Measurements from ENCODE around the gene SENP2. TPM values are rescaled to one million over a fixed set of nuclear protein-coding genes. Genes with fewer than 3 reads are reported as not detected.

The SENP2 gene
- total RNA-seq, 2 experiments from 2014 or later = 61.1 to 61.2 TPM

GRCh38 chr3:185645596-185646381 is 59.7 kb downstream of the SENP2 start:
- no peaks in the 10 kb centered on the region for H3K27me3 ChIP-seq (ENCODE audit: control insufficient read depth in 1 of 2, insufficient read depth in 2 of 2, low read length in 2 of 2)
- H3K4me1 ChIP-seq (ENCODE audit: insufficient read depth, low read length) = no peaks in the 10 kb centered on the region
- H3K9me3 ChIP-seq (ENCODE audit: control insufficient read depth in 1 of 2, insufficient read depth in 1 of 2, low read length in 2 of 2) = no peaks in the 10 kb centered on the region
- no peaks in the 10 kb centered on the region for H3K36me3 Mint-ChIP-seq (ENCODE audit: low read depth)
- H3K9me3 Mint-ChIP-seq = no peaks in the 10 kb centered on the region
- TF ChIP-seq, protein P1, sequence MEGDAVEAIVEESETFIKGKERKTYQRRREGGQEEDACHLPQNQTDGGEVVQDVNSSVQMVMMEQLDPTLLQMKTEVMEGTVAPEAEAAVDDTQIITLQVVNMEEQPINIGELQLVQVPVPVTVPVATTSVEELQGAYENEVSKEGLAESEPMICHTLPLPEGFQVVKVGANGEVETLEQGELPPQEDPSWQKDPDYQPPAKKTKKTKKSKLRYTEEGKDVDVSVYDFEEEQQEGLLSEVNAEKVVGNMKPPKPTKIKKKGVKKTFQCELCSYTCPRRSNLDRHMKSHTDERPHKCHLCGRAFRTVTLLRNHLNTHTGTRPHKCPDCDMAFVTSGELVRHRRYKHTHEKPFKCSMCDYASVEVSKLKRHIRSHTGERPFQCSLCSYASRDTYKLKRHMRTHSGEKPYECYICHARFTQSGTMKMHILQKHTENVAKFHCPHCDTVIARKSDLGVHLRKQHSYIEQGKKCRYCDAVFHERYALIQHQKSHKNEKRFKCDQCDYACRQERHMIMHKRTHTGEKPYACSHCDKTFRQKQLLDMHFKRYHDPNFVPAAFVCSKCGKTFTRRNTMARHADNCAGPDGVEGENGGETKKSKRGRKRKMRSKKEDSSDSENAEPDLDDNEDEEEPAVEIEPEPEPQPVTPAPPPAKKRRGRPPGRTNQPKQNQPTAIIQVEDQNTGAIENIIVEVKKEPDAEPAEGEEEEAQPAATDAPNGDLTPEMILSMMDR (IDR thresholded peaks at IDR 0.05) = no peak
- ATAC-seq (ENCODE audit: poor library complexity) (no peak), DNase-seq (no peak)
- ChIA-PET CTCF (no interaction called here), POLR2A (no interaction called here)
- H3K27me3 Mint-ChIP-seq = peaks cover 20% of the 10 kb centered on the region
- no peak overlapping the region for H3K4me3 ChIP-seq (ENCODE audit: low read length)
- no peaks in the 10 kb centered on the region for H3K36me3 ChIP-seq (ENCODE audit: insufficient read depth, low read length)
- no peaks in the 10 kb centered on the region for H3K4me1 Mint-ChIP-seq (ENCODE audit: low read depth)
- H3K4me3 Mint-ChIP-seq = no peak overlapping the region
- intact Hi-C loops (cut with DNase I, micrococcal nuclease) = no loop called here
- no peak overlapping the region for H3K27ac Mint-ChIP-seq
- no peak overlapping the region for H3K27ac ChIP-seq (ENCODE audit: low read depth in 1 of 2, low read length in 2 of 2)

DNA sequence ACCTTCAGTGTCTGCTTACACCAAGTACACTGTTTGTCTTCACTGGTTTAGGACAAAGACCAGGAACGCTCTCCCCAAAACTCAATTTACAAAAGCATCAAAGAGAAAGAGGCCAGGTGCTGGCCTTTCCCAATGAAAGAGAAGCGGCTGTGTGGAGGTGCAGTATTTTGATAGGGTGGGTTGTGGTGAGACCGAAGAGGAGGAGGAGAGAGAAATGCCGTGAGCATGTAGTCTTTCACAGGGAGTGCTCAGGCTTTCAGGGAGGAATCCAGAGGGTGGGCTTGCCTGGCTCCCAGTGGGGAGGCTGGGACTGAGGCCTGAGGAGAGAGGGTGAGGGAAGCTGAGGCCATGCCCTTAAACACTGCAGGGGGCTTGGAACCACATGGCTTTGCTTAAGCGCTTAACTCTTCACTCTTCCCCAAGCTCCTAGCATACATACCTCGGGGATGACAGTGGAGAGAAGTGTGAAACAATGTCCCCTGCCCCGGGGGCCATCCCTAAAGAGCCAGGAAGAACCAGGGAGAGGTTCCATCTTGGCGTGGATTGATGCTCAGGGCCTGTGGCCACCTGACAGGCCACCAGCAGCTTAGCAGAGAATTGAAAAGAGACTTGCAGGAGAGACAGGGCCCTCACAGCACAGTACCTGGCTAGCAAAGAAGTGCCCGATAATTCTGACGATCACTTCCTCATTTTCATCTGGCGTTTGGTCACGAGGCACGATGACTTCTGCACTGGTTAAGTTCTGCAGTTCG is 60.5 kb downstream of the SENP2 start:
- Mint-ChIP-seq H3K4me1 (ENCODE audit: low read depth) (no peaks in the 10 kb centered on the region), H3K4me3 (no peak overlapping the region), H3K27ac (no peak overlapping the region), H3K27me3 (peaks cover 20% of the 10 kb centered on the region), H3K9me3 (no peaks in the 10 kb centered on the region), H3K36me3 (ENCODE audit: low read depth) (no peaks in the 10 kb centered on the region)
- ChIA-PET CTCF (no interaction called here), POLR2A (no interaction called here)
- no peak overlapping the region for H3K27ac ChIP-seq (ENCODE audit: low read depth in 1 of 2, low read length in 2 of 2)
- DNase-seq (no peak), ATAC-seq (ENCODE audit: poor library complexity) (no peak)
- intact Hi-C loops (cut with DNase I, micrococcal nuclease) = no loop called here
- no peaks in the 10 kb centered on the region for H3K4me1 ChIP-seq (ENCODE audit: insufficient read depth, low read length)
- no peak overlapping the region for H3K4me3 ChIP-seq (ENCODE audit: low read length)
- H3K9me3 ChIP-seq (ENCODE audit: control insufficient read depth in 1 of 2, insufficient read depth in 1 of 2, low read length in 2 of 2) = no peaks in the 10 kb centered on the region
- TF ChIP-seq, protein P1 (IDR thresholded peaks at IDR 0.05) = no peak
- no peaks in the 10 kb centered on the region for H3K36me3 ChIP-seq (ENCODE audit: insufficient read depth, low read length)
- H3K27me3 ChIP-seq (ENCODE audit: control insufficient read depth in 1 of 2, insufficient read depth in 2 of 2, low read length in 2 of 2) = no peaks in the 10 kb centered on the region

GRCh38 chr3:185647134-185647879 is 61.2 kb downstream of the SENP2 start:
- no peak overlapping the region for H3K4me3 Mint-ChIP-seq
- H3K27me3 ChIP-seq (ENCODE audit: control insufficient read depth in 1 of 2, insufficient read depth in 2 of 2, low read length in 2 of 2) = no peaks in the 10 kb centered on the region

More at GRCh38 chr3:185647134-185647879, 61.2 kb downstream of the SENP2 start:
- ATAC-seq (ENCODE audit: poor library complexity) = no peak
- Histone ChIP-seq H3K4me3 (ENCODE audit: low read length) (no peak overlapping the region), H3K27ac (ENCODE audit: low read depth in 1 of 2, low read length in 2 of 2) (no peak overlapping the region), H3K9me3 (ENCODE audit: control insufficient read depth in 1 of 2, insufficient read depth in 1 of 2, low read length in 2 of 2) (no peaks in the 10 kb centered on the region), H3K4me1 (ENCODE audit: insufficient read depth, low read length) (no peaks in the 10 kb centered on the region), H3K36me3 (ENCODE audit: insufficient read depth, low read length) (no peaks in the 10 kb centered on the region)
- intact Hi-C loops (cut with DNase I, micrococcal nuclease) = no loop called here
- no peak for DNase-seq
- H3K27me3 Mint-ChIP-seq = peaks cover 15% of the 10 kb centered on the region
- TF ChIP-seq, protein P1 (IDR thresholded peaks at IDR 0.05) = no peak
- H3K36me3 Mint-ChIP-seq (ENCODE audit: low read depth) = no peaks in the 10 kb centered on the region
- H3K27ac Mint-ChIP-seq = no peak overlapping the region
- no peaks in the 10 kb centered on the region for H3K9me3 Mint-ChIP-seq
- POLR2A ChIA-PET = no interaction called here
- CTCF ChIA-PET = no interaction called here
- H3K4me1 Mint-ChIP-seq (ENCODE audit: low read depth) = no peaks in the 10 kb centered on the region
